HepG2 (cell line): ENCODE data around the gene ZNF385B. TPM values are rescaled to one million over a fixed set of nuclear protein-coding genes. Genes with fewer than 3 reads are reported as not detected.

ENCODE experiments used
- ATAC-seq: fragments of 200-7000 bp; cut with Tn5 transposase; 3 replicates; pipeline ENCODE4 v1.9.1; 2020; ENCODE audit warnings: mild to moderate bottlenecking, moderate library complexity
- BruUV-seq: library from RNA; stranded (reverse); fragments of 400-500 nt; replicated peaks from 2 replicates; lab custom pipeline; 2021; lab: Mats Ljungman, UMichigan
- CTCF ChIA-PET: fragments of 300-600 bp; formaldehyde crosslinking; extraction: SDS; loops from one replicate; lab custom pipeline; 2021; ENCODE audit warnings: low total read pairs, inconsistent platforms, low intra/inter-chr PET ratio; lab: Yijun Ruan, JAX
- POLR2A ChIA-PET: fragments of 350-600 bp; sonication (Branson Sonifier 250); formaldehyde crosslinking; loops from one replicate; lab custom pipeline; 2020; ENCODE audit warnings: antibody characterized with exemption, inconsistent platforms; lab: Yijun Ruan, JAX
- DNase-seq: peaks from one replicate; pipeline ENCODE4 v3.0.0-alpha.2; 2015; ENCODE audit warnings: low spot score
- FAIRE-seq: peaks from 3 replicates; lab custom pipeline; 2011; peaks lifted over from hg19 to GRCh38; lab: Jason Lieb, UNC
- H2AFZ ChIP-seq: one replicate; pipeline ENCODE4 v1.6.1; 2011; ENCODE audit warnings: low read length, inconsistent platforms
- H3K27ac ChIP-seq: fragments of 300-600 bp; 3 replicates; pipeline ENCODE4 v1.8.0; 2011; ENCODE audit warnings: mixed run types, mild to moderate bottlenecking, mixed read lengths, low read length, inconsistent platforms; ENCODE audit not compliant: insufficient read depth; ENCODE audit errors: extremely low read length
- H3K27me3 ChIP-seq, 2 experiments: fragments of 200-600 bp in 1 of 2; 2 replicates in 1 of 2; 3 replicates in 1 of 2; pipeline versions ENCODE4 v1.6.0 to v1.8.0; 2011; ENCODE audit warnings: low read length in 2 of 2, mild to moderate bottlenecking in 2 of 2, moderate library complexity in 2 of 2, inconsistent platforms in 1 of 2; ENCODE audit not compliant: insufficient read depth in 2 of 2, control insufficient read depth in 1 of 2
- H3K36me3 ChIP-seq, 2 experiments: fragments of 200-600 bp in 1 of 2; replicated peaks in 1 of 2; 2 replicates in 1 of 2; 3 replicates in 1 of 2; pipeline versions ENCODE4 v1.5.1 to v1.8.0; 2011; ENCODE audit warnings: low read length in 2 of 2, inconsistent platforms in 1 of 2; ENCODE audit not compliant: insufficient read depth in 2 of 2, control insufficient read depth in 1 of 2
- H3K4me1 ChIP-seq: 2 replicates; pipeline ENCODE4 v1.5.1; 2012; ENCODE audit warnings: low read length, inconsistent platforms; ENCODE audit not compliant: insufficient read depth
- H3K4me2 ChIP-seq: 2 replicates; pipeline ENCODE4 v1.6.0; 2011; ENCODE audit warnings: low read depth, low read length, inconsistent platforms
- H3K4me3 ChIP-seq, 3 experiments: fragments of 200-600 bp in 1 of 3; sonication (generic), shearing (Covaris generic) in 1 of 3; replicated peaks in 1 of 3; 2 replicates each; pipeline ENCODE4 v1.5.1; 2011 to 2016; ENCODE audit warnings: low read length in 3 of 3, inconsistent platforms in 2 of 3, low read depth in 2 of 3, mild to moderate bottlenecking in 2 of 3, control low read depth in 1 of 3, mixed read lengths in 1 of 3; ENCODE audit not compliant: insufficient read depth in 1 of 3
- H3K79me2 ChIP-seq: one replicate; pipeline ENCODE4 v1.6.1; 2011; ENCODE audit warnings: low read length, inconsistent platforms; ENCODE audit not compliant: insufficient read depth
- H3K9ac ChIP-seq: 2 replicates; pipeline ENCODE4 v1.6.0; 2011; ENCODE audit warnings: mild to moderate bottlenecking, low read depth, low read length, inconsistent platforms; ENCODE audit not compliant: insufficient read depth
- H3K9me3 ChIP-seq: 2 replicates; pipeline ENCODE4 v1.5.1; 2012; ENCODE audit warnings: mild to moderate bottlenecking, low read length
- H4K20me1 ChIP-seq: 2 replicates; pipeline ENCODE4 v1.6.0; 2011; ENCODE audit warnings: inconsistent platforms, mild to moderate bottlenecking, low read length, moderate library complexity; ENCODE audit not compliant: insufficient read depth
- ARID2 ChIP-seq: sonication (generic); formaldehyde crosslinking; IDR thresholded peaks from 2 replicates; pipeline ENCODE4 v1.8.1; 2022; ENCODE audit warnings: mild to moderate bottlenecking, missing genetic modification reagents, borderline replicate concordance
- CREM ChIP-seq, 2 experiments: sonication (generic) in 1 of 2; formaldehyde crosslinking in 1 of 2; IDR thresholded peaks; 2 replicates each; pipeline versions ENCODE4 v1.4.0 to v1.6.1; 2016 to 2020; ENCODE audit warnings: antibody characterized with exemption in 1 of 2, mild to moderate bottlenecking in 1 of 2, missing genetic modification reagents in 1 of 2
- IKZF1 ChIP-seq: fragments of 450-650 bp; IDR thresholded peaks from 2 replicates; pipeline ENCODE4 v1.7.1; 2016
- LBX2 ChIP-seq: sonication (generic); formaldehyde crosslinking; IDR thresholded peaks from 2 replicates; pipeline ENCODE4 v1.5.0; 2020; ENCODE audit warnings: missing genetic modification reagents, mild to moderate bottlenecking, borderline replicate concordance
- POLR2AphosphoS2 ChIP-seq: IDR thresholded peaks from 2 replicates; pipeline ENCODE4 v1.6.1; 2011; ENCODE audit warnings: low read depth, low read length, improper control_type of control experiment
- ZBTB42 ChIP-seq: sonication (generic); formaldehyde crosslinking; IDR thresholded peaks from 2 replicates; pipeline ENCODE4 v1.5.0; 2020; ENCODE audit warnings: mild to moderate bottlenecking, missing genetic modification reagents
- ZNF543 ChIP-seq: sonication (generic); formaldehyde crosslinking; IDR thresholded peaks from 2 replicates; pipeline ENCODE4 v1.4.0; 2020; ENCODE audit warnings: mild to moderate bottlenecking, missing genetic modification reagents
- ZNF577 ChIP-seq: sonication (generic); formaldehyde crosslinking; IDR thresholded peaks from 2 replicates; pipeline ENCODE4 v1.4.0; 2020; ENCODE audit warnings: mild to moderate bottlenecking, low read depth, missing genetic modification reagents, borderline replicate concordance
- ZNF724P ChIP-seq: sonication (generic); formaldehyde crosslinking; IDR thresholded peaks from 2 replicates; pipeline ENCODE4 v1.8.0; 2022; ENCODE audit warnings: missing genetic modification reagents, borderline replicate concordance
- ZNF850 ChIP-seq: sonication (generic); formaldehyde crosslinking; conservative IDR thresholded peaks from 2 replicates; pipeline ENCODE4 v1.9.0; 2021; ENCODE audit warnings: mild to moderate bottlenecking, missing genetic modification reagents
- ZSCAN22 ChIP-seq: sonication (generic); formaldehyde crosslinking; IDR thresholded peaks from 2 replicates; pipeline ENCODE4 v1.4.0; 2020; ENCODE audit warnings: mild to moderate bottlenecking, missing genetic modification reagents
- WGBS: methylation state at CpG from one replicate; pipeline ENCODE4 v1.1.6; 2017; ENCODE audit warnings: low lambda C conversion rate; 5-methylcytosine and 5-hydroxymethylcytosine counted together
- in situ Hi-C: cut with HindIII; loops from 2 replicates; pipeline ENCODE4 v1.10.0; 2017; ENCODE audit warnings: low pct_unique_long_range_greater_than_20kb; ENCODE audit not compliant: extremely low pct_ligation_motif_present
- intact Hi-C: fragments of 100-400 bp; cut with micrococcal nuclease; formaldehyde crosslinking; loops from one replicate; pipeline ENCODE4 v1.10.0; 2022; ENCODE audit not compliant: unreplicated experiment
- polyA plus RNA-seq, 8 experiments: library from polyadenylated mRNA; depleted of rRNA in 3 of 8; stranded (reverse) in 7 of 8; unstranded in 1 of 8; fragments of >200 nt; fragmentation: Illumina TruSeq in 4 of 8; extraction: Trizol in 4 of 8; gene quantifications; 2 replicates each; pipeline versions ENCODE4 v1.2.1 to v1.2.3, GENCODE V29; 2011 to 2016; ENCODE audit warnings: low read depth in 4 of 8, missing spikeins in 1 of 8, mixed read lengths in 1 of 8; ENCODE audit not compliant: insufficient read depth in 1 of 8
- total RNA-seq, 5 experiments: library from RNA; depleted of rRNA; stranded (reverse); fragments of >200 nt; fragmentation: Illumina TruSeq; extraction: Trizol; gene quantifications; 2 replicates each; pipeline ENCODE4 v1.2.3, GENCODE V29; 2016; ENCODE audit warnings: low read depth in 1 of 5
- TF ChIP-seq, protein P1 (sequence below): sonication (generic); formaldehyde crosslinking; IDR thresholded peaks from 2 replicates; pipeline ENCODE4 v1.4.0; 2020; ENCODE audit warnings: missing genetic modification reagents
- TF ChIP-seq, protein P2 (sequence below): sonication (generic); formaldehyde crosslinking; IDR thresholded peaks from 2 replicates; pipeline ENCODE4 v1.8.0; 2022; ENCODE audit warnings: mild to moderate bottlenecking, missing genetic modification reagents; ENCODE audit not compliant: insufficient replicate concordance

The ZNF385B gene
- total and polyA plus RNA-seq, 2 of the 13 experiments (the other 11 are each of a cell fraction or from before 2014, with no cell fraction given): 3.3 to 6.7 TPM

DNA sequence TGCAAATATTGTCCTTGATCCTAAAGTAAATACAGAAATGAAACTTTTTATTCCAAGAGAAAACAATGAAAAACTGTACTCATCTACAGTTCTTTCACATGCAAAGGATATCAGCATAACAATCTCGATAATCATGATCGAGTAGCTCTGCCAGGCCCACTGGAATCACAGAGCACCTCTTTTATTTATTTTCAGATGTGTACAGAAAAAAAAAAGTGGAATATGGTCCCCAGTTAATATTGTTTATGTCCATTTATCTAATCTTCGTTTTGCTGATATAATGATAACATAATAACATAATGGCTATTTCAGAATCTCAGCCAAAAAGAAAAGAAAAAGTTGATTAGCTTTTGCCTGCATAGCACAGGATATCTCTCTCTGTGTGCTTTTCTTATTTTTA lies 6.5 kb downstream of the ZNF385B start:
- no peak overlapping the region for H2AFZ ChIP-seq
- in situ Hi-C loops: no loop called here
- H3K9ac ChIP-seq: no peak overlapping the region
- H3K9me3 ChIP-seq: no peaks in the 10 kb centered on the region
- H3K4me3 ChIP-seq: no peak overlapping the region
- ChIA-PET POLR2A (no interaction called here), CTCF (no interaction called here)
- 2% methylated on average over 3 of the region's 3 CpGs for WGBS
- H3K4me1 ChIP-seq: no peaks in the 10 kb centered on the region
- BruUV-seq: no TSS peak
- H3K4me2 ChIP-seq: no peak overlapping the region
- no peaks in the 10 kb centered on the region for H3K36me3 ChIP-seq
- ATAC-seq (no peak), DNase-seq (no peak), FAIRE-seq (no peak)
- H4K20me1 ChIP-seq: no peaks in the 10 kb centered on the region
- no peak overlapping the region for H3K27ac ChIP-seq
- no peaks in the 10 kb centered on the region for H3K79me2 ChIP-seq
- intact Hi-C loops: no loop called here
- H3K27me3 ChIP-seq: peaks cover 0 to 24% of the 10 kb centered on the region in 2 experiments; a peak in 3 of 5 replicates
- TF ChIP-seq ZNF543 (CRISPR knock-in tag) (no peak), ZBTB42 (CRISPR knock-in tag) (no peak), CREM (IDR thresholded peaks at IDR 0.05) (no peak), CREM (CRISPR knock-in tag; IDR thresholded peaks at IDR 0.05) (no peak), ZNF724P (no peak), ZNF577 (no peak), ARID2 (CRISPR knock-in tag) (no peak), POLR2AphosphoS2 (no peak), ZNF850 (CRISPR knock-in tag) (no peak), LBX2 (CRISPR knock-in tag) (no peak), ZSCAN22 (CRISPR knock-in tag) (no peak), IKZF1 (no peak)
- TF ChIP-seq, protein P1, sequence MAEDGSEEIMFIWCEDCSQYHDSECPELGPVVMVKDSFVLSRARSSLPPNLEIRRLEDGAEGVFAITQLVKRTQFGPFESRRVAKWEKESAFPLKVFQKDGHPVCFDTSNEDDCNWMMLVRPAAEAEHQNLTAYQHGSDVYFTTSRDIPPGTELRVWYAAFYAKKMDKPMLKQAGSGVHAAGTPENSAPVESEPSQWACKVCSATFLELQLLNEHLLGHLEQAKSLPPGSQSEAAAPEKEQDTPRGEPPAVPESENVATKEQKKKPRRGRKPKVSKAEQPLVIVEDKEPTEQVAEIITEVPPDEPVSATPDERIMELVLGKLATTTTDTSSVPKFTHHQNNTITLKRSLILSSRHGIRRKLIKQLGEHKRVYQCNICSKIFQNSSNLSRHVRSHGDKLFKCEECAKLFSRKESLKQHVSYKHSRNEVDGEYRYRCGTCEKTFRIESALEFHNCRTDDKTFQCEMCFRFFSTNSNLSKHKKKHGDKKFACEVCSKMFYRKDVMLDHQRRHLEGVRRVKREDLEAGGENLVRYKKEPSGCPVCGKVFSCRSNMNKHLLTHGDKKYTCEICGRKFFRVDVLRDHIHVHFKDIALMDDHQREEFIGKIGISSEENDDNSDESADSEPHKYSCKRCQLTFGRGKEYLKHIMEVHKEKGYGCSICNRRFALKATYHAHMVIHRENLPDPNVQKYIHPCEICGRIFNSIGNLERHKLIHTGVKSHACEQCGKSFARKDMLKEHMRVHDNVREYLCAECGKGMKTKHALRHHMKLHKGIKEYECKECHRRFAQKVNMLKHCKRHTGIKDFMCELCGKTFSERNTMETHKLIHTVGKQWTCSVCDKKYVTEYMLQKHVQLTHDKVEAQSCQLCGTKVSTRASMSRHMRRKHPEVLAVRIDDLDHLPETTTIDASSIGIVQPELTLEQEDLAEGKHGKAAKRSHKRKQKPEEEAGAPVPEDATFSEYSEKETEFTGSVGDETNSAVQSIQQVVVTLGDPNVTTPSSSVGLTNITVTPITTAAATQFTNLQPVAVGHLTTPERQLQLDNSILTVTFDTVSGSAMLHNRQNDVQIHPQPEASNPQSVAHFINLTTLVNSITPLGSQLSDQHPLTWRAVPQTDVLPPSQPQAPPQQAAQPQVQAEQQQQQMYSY (CRISPR knock-in tag): no peak
- TF ChIP-seq, protein P2, sequence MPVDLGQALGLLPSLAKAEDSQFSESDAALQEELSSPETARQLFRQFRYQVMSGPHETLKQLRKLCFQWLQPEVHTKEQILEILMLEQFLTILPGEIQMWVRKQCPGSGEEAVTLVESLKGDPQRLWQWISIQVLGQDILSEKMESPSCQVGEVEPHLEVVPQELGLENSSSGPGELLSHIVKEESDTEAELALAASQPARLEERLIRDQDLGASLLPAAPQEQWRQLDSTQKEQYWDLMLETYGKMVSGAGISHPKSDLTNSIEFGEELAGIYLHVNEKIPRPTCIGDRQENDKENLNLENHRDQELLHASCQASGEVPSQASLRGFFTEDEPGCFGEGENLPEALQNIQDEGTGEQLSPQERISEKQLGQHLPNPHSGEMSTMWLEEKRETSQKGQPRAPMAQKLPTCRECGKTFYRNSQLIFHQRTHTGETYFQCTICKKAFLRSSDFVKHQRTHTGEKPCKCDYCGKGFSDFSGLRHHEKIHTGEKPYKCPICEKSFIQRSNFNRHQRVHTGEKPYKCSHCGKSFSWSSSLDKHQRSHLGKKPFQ: no peak
